Upper lobe of left lung (tissue), 6 donors: ENCODE data around the gene PGGT1B. TPM values are rescaled to one million over a fixed set of nuclear protein-coding genes. Genes with fewer than 3 reads are reported as not detected.

Experiments used
- ATAC-seq, 2 donors: fragments of 200-7000 bp; cut with Tn5 transposase; one replicate each; pipeline ENCODE4 v1.9.1; 2022; ENCODE audit warnings: mild to moderate bottlenecking in 2 of 2, moderate library complexity in 2 of 2; ENCODE audit not compliant: low FRiP score in 2 of 2
- DNase-seq, 2 donors: peaks; one replicate each; pipeline ENCODE4 v3.0.0-alpha.2; 2019 to 2020
- H3K27ac ChIP-seq, 4 donors: fragments of 200-600 bp; sonication (generic); one replicate each; pipeline ENCODE4 v1.5.1; 2016 to 2019
- H3K27me3 ChIP-seq, 4 donors: fragments of 200-600 bp; sonication (generic); one replicate each; pipeline ENCODE4 v1.5.1; 2017 to 2019
- H3K36me3 ChIP-seq, 4 donors: fragments of 200-600 bp; sonication (generic); one replicate each; pipeline ENCODE4 v1.5.1; 2016 to 2019
- H3K4me1 ChIP-seq, 4 donors: fragments of 200-600 bp; sonication (generic); one replicate each; pipeline ENCODE4 v1.5.1; 2018 to 2019
- H3K4me3 ChIP-seq, 4 donors: fragments of 200-600 bp; sonication (generic); one replicate each; pipeline ENCODE4 v1.5.1; 2017 to 2019; ENCODE audit warnings: mild to moderate bottlenecking in 2 of 4, moderate library complexity in 1 of 4
- H3K9me3 ChIP-seq, 4 donors: fragments of 200-600 bp; sonication (generic); one replicate each; pipeline ENCODE4 v1.5.1; 2018 to 2019
- CTCF ChIP-seq, 6 experiments: fragments of 450-650 bp in 4 of 6; fragments of 200-600 bp in 2 of 6; sonication (generic) in 2 of 6; IDR thresholded peaks; one replicate each; pipeline ENCODE4 v1.5.1; 2016 to 2019; ENCODE audit warnings: antibody characterized with exemption in 6 of 6
- EP300 ChIP-seq, 4 donors: sonication (generic); formaldehyde crosslinking; IDR thresholded peaks; one replicate each; pipeline ENCODE4 v1.5.1; 2017; ENCODE audit warnings: antibody characterized with exemption in 4 of 4, control low read depth in 2 of 4
- POLR2A ChIP-seq, 4 donors: fragments of 450-650 bp; IDR thresholded peaks; one replicate each; pipeline ENCODE4 v1.5.1; 2016 to 2017; ENCODE audit warnings: antibody characterized with exemption in 4 of 4, mild to moderate bottlenecking in 2 of 4
- POLR2AphosphoS5 ChIP-seq, 2 donors: sonication (generic); formaldehyde crosslinking; IDR thresholded peaks; one replicate each; pipeline ENCODE4 v1.5.1; 2017; ENCODE audit warnings: antibody characterized with exemption in 2 of 2
- WGBS, 2 donors: methylation state at CpG; one replicate each; pipeline ENCODE4 v1.1.5; 2017 to 2018; 5-methylcytosine and 5-hydroxymethylcytosine counted together
- total RNA-seq, 6 donors: library from RNA; depleted of rRNA in 4 of 6; stranded (reverse); fragments of >200 nt in 4 of 6; gene quantifications; one replicate each; pipeline versions ENCODE4 v1.1.0 to v1.2.1, GENCODE V29; 2016 to 2021
- donor health status: DM: no; HTN: no; CAD: no; lungs with moderate emphysema.
- donor health status: DM: no; HTN: yes; CAD: no; lungs with severe emphysema.

PGGT1B gene
- total RNA-seq, 6 donors from 2014 or later = 3.9 to 48.2 (median 22.5) TPM

- H3K27me3 ChIP-seq = no peaks in the 10 kb centered on the region
- no peaks in the 10 kb centered on the region for H3K4me1 ChIP-seq
- 93 to 98% methylated on average over 1 of the region's 1 CpG for WGBS, 2 donors
- no peak overlapping the region for H3K4me3 ChIP-seq
- DNase-seq (no peak), ATAC-seq (no peak)
- H3K9me3 ChIP-seq = no peaks in the 10 kb centered on the region
- no peaks in the 10 kb centered on the region for H3K36me3 ChIP-seq
- TF ChIP-seq EP300 (IDR thresholded peaks at IDR 0.05) (no peak), POLR2AphosphoS5 (IDR thresholded peaks at IDR 0.05) (no peak), POLR2A (IDR thresholded peaks at IDR 0.05) (no peak), CTCF (IDR thresholded peaks at IDR 0.05) (no peak)
- H3K27ac ChIP-seq = no peak overlapping the region
Measured at GRCh38 chr5:115304496-115304895, 41.8 kb upstream of the PGGT1B start.

DNA sequence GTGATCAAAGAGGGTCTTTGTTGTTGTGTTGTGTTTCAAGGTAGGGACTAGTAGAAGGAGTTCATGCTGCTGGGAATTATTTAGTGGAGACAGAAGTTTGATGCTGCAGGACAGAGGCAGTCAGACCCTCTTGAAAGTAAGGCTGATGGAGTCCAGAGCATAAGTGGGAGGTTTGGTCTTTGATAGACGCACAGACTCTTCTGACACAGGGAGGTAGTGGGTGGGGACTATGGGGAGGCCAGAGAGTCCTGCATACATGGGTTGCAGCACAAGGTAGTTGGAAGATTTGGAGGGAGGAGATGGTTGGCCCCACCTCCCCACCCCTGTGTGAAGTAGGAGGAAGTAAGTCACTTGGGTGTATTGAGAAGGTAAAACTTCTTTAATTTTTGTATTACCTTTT, 36.1 kb upstream of the PGGT1B start:
- Histone ChIP-seq H3K27ac (no peak overlapping the region), H3K27me3 (no peaks in the 10 kb centered on the region), H3K4me3 (no peak overlapping the region), H3K4me1 (peaks cover 0 to 9% (median 7%) of the 10 kb centered on the region in 4 donors), H3K36me3 (no peaks in the 10 kb centered on the region), H3K9me3 (no peaks in the 10 kb centered on the region)
- DNase-seq (no peak), ATAC-seq (no peak)
- TF ChIP-seq EP300 (IDR thresholded peaks at IDR 0.05) (no peak), POLR2AphosphoS5 (IDR thresholded peaks at IDR 0.05) (no peak), POLR2A (IDR thresholded peaks at IDR 0.05) (no peak), CTCF (IDR thresholded peaks at IDR 0.05) (no peak)
- WGBS, 2 donors = 70 to 79% methylated on average over 1 of the region's 1 CpG

DNA sequence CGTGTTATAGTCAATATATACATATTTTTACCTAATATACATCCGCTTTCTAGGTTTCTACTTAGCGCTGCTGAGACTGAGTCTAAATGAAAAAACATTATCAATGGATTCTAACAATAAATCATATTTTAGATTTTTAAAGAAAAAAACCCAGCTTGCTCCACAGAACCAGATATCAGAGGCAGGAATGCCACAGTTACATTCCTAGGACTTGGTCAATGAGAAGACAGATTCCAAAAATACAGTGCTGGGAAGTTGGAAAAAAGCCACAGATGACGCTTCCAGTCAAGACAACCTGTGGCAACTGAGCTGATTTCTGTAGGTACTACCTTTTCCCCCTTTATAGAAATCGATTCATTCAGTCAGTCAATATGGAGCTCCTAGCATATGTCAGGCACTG, 34.4 kb upstream of the PGGT1B start:
- H3K27me3 ChIP-seq = no peaks in the 10 kb centered on the region
- no peak for ATAC-seq
- H3K27ac ChIP-seq = no peak overlapping the region
- DNase-seq = no peak
- 50 to 54% methylated on average over 5 of the region's 5 CpGs for WGBS, 2 donors
- TF ChIP-seq POLR2AphosphoS5 (IDR thresholded peaks at IDR 0.05) = no peak
- TF ChIP-seq CTCF (IDR thresholded peaks at IDR 0.05) = no peak
- TF ChIP-seq EP300 (IDR thresholded peaks at IDR 0.05) = no peak
- TF ChIP-seq POLR2A (IDR thresholded peaks at IDR 0.05) = no peak
- no peaks in the 10 kb centered on the region for H3K9me3 ChIP-seq
- peaks cover 0 to 9% (median 7%) of the 10 kb centered on the region in 4 donors for H3K4me1 ChIP-seq
- peak overlapping the region in 3 of 4 donors; percentile 74 to 94 (median 93) for H3K4me3 ChIP-seq
- H3K36me3 ChIP-seq = no peaks in the 10 kb centered on the region

DNA sequence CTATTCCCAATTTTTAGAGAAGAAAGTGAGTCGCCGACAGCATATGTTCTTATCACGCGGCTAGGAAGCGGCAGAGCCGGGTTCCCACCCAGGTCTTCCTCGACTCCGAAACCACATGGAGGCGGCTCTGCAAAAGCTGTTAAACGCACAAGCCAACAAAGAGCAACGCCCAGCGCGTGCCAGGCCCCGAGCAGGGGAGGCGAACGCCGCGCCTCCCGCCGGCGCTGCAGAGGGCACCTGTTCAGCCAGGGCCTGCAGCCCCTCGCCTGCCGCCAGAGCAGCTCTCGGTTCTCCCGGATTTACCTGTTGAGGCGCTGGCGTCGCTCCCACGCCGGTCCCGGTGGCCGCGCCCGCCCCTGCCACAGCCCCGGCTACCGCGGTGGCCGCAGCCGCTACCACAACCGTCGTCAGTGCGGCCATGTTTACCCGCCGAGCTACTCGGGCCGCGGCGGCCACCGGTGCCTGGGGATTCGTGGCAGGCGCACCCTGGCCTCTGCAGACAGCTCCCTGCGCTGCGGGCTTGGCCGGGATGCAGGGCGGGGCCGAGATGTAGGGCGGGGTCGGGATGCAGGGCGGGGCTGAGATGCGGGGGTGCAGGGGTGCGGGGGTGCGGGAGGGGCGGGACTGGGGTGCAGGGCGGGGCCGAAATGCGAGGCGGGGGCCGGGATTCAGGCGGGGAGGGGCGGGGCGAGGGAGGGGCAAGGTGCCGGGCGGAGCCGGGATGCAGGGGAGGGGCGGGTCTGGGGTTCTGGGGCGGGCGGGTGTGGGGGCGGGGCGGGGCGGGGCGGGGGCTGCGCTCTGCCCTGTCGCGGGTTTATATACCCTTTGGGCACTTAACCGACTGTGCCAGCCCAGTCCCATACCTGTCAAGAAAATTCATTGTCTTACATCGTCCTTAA, 33.7 kb upstream of the PGGT1B start, which contains the start of gene CCDC112:
TSS of gene CCDC112 (minus strand) at position 531 of the 899 bp plus-strand sequence. CDS start at position 420, 111 bp downstream.
- Histone ChIP-seq H3K36me3 (no peaks in the 10 kb centered on the region), H3K9me3 (no peaks in the 10 kb centered on the region), H3K4me3 (peak within 1 kb of the TSS; percentile 74 to 94 (median 88)), H3K27me3 (no peaks in the 10 kb centered on the region), H3K27ac (peak within 1 kb of the TSS; percentile 69 to 84 (median 73)), H3K4me1 (peaks cover 0 to 9% (median 7%) of the 10 kb centered on the region in 4 donors)
- peak; percentile 91 to 95 for DNase-seq
- 1 to 2% methylated on average over 6 to 32 of the region's 86 CpGs for WGBS, 2 donors
- TF ChIP-seq POLR2A (IDR thresholded peaks at IDR 0.05) = peak in 2 of 4 donors; percentile 26 to 84
- TF ChIP-seq POLR2AphosphoS5 (IDR thresholded peaks at IDR 0.05) = peak in 1 of 2 donors; percentile 72
- TF ChIP-seq CTCF (IDR thresholded peaks at IDR 0.05) = peak in 1 of 6 experiments; percentile 36
- no peak for TF ChIP-seq EP300 (IDR thresholded peaks at IDR 0.05)
- ATAC-seq = peak; percentile 93 to 95
